ENCODE data around the gene MYH7. TPM values are rescaled to one million over a fixed set of nuclear protein-coding genes. Genes with fewer than 3 reads are reported as not detected.

Gene MYH7
- total and polyA plus RNA-seq, 2 donors (not counting 1 experiment from before 2014, with no cell fraction given) = not detected

- Histone ChIP-seq H3K27ac (ENCODE audit: insufficient read depth, low read length) (no peak overlapping the region), H4K20me1 (ENCODE audit: control insufficient read depth, extremely low read depth, insufficient read depth, low read length) (no peaks in the 10 kb centered on the region), H3K79me2 (ENCODE audit: control insufficient read depth, insufficient read depth, low read length) (no peaks in the 10 kb centered on the region), H2AFZ (ENCODE audit: low read length) (no peak overlapping the region), H3K4me3 (replicated peaks in 1 of 4; ENCODE audit: control extremely low read depth in 1 of 4, insufficient read depth in 1 of 4, low read depth in 3 of 4, low read length in 4 of 4) (no peak overlapping the region), H3K36me3 (ENCODE audit: control insufficient read depth, insufficient read depth, low read length) (no peaks in the 10 kb centered on the region), H3K27me3 (ENCODE audit: control insufficient read depth, insufficient read depth, low read length) (peaks cover 2% of the 10 kb centered on the region), H3K4me1 (ENCODE audit: control insufficient read depth, extremely low read depth, insufficient read depth, low read length) (no peaks in the 10 kb centered on the region), H3K9ac (ENCODE audit: insufficient read depth, low read length) (no peak overlapping the region), H3K4me2 (ENCODE audit: extremely low read depth, insufficient read depth, low read length) (no peak overlapping the region), H3K9me3 (ENCODE audit: control insufficient read depth, insufficient read depth, low read depth, low read length) (no peaks in the 10 kb centered on the region)
- no peak for DNase-seq (ENCODE audit: low read depth in 2 of 2)
- no peak for TF ChIP-seq EZH2 (IDR thresholded peaks at IDR 0.05; ENCODE audit: low read length, missing control alignments)
- no peak for TF ChIP-seq CTCF (conservative IDR thresholded peaks at IDR 0.05 in 1 of 2, IDR thresholded peaks at IDR 0.05 in 1 of 2; ENCODE audit: low read depth in 1 of 2, low read length in 2 of 2)
Measured at GRCh38 chr14:23432102-23432925, 3.1 kb downstream of the MYH7 start.

GRCh38 chr14:23431486-23431885, 4.0 kb downstream of the MYH7 start:
- Histone ChIP-seq H3K4me1 (ENCODE audit: control insufficient read depth, extremely low read depth, insufficient read depth, low read length) (no peaks in the 10 kb centered on the region), H3K27ac (ENCODE audit: insufficient read depth, low read length) (no peak overlapping the region), H3K36me3 (ENCODE audit: control insufficient read depth, insufficient read depth, low read length) (no peaks in the 10 kb centered on the region), H3K27me3 (ENCODE audit: control insufficient read depth, insufficient read depth, low read length) (peaks cover 2% of the 10 kb centered on the region), H3K79me2 (ENCODE audit: control insufficient read depth, insufficient read depth, low read length) (no peaks in the 10 kb centered on the region), H3K4me3 (replicated peaks in 1 of 4; ENCODE audit: control extremely low read depth in 1 of 4, insufficient read depth in 1 of 4, low read depth in 3 of 4, low read length in 4 of 4) (no peak overlapping the region), H3K9ac (ENCODE audit: insufficient read depth, low read length) (no peak overlapping the region), H3K9me3 (ENCODE audit: control insufficient read depth, insufficient read depth, low read depth, low read length) (no peaks in the 10 kb centered on the region), H3K4me2 (ENCODE audit: extremely low read depth, insufficient read depth, low read length) (no peak overlapping the region), H2AFZ (ENCODE audit: low read length) (no peak overlapping the region), H4K20me1 (ENCODE audit: control insufficient read depth, extremely low read depth, insufficient read depth, low read length) (no peaks in the 10 kb centered on the region)
- no peak for TF ChIP-seq EZH2 (IDR thresholded peaks at IDR 0.05; ENCODE audit: low read length, missing control alignments)
- no peak for DNase-seq (ENCODE audit: low read depth in 2 of 2)

GRCh38 chr14:23430723-23431085, 4.8 kb downstream of the MYH7 start:
- TF ChIP-seq CTCF (conservative IDR thresholded peaks at IDR 0.05 in 1 of 2, IDR thresholded peaks at IDR 0.05 in 1 of 2; ENCODE audit: low read depth in 1 of 2, low read length in 2 of 2) (no peak), EZH2 (IDR thresholded peaks at IDR 0.05; ENCODE audit: low read length, missing control alignments) (no peak)
- H3K4me1 ChIP-seq (ENCODE audit: control insufficient read depth, extremely low read depth, insufficient read depth, low read length) = no peaks in the 10 kb centered on the region
- no peak overlapping the region for H3K27ac ChIP-seq (ENCODE audit: insufficient read depth, low read length)
- peaks cover 2% of the 10 kb centered on the region for H3K27me3 ChIP-seq (ENCODE audit: control insufficient read depth, insufficient read depth, low read length)
- DNase-seq (ENCODE audit: low read depth in 2 of 2) = peak in 1 of 2 donors; percentile 11
- H3K4me3 ChIP-seq (replicated peaks in 1 of 4; ENCODE audit: control extremely low read depth in 1 of 4, insufficient read depth in 1 of 4, low read depth in 3 of 4, low read length in 4 of 4) = no peak overlapping the region
- H3K9me3 ChIP-seq (ENCODE audit: control insufficient read depth, insufficient read depth, low read depth, low read length) = no peaks in the 10 kb centered on the region
- H2AFZ ChIP-seq (ENCODE audit: low read length) = no peak overlapping the region
- H3K9ac ChIP-seq (ENCODE audit: insufficient read depth, low read length) = no peak overlapping the region
- H3K79me2 ChIP-seq (ENCODE audit: control insufficient read depth, insufficient read depth, low read length) = no peaks in the 10 kb centered on the region
- H3K36me3 ChIP-seq (ENCODE audit: control insufficient read depth, insufficient read depth, low read length) = no peaks in the 10 kb centered on the region
- no peaks in the 10 kb centered on the region for H4K20me1 ChIP-seq (ENCODE audit: control insufficient read depth, extremely low read depth, insufficient read depth, low read length)
- H3K4me2 ChIP-seq (ENCODE audit: extremely low read depth, insufficient read depth, low read length) = no peak overlapping the region
